RCC 7860 (cell line): Measurements from ENCODE around the gene DACH1.

Experiments
- DNase-seq: peaks from one replicate; pipeline ENCODE4 v3.0.0-alpha.2; 2015; ENCODE audit warnings: low spot score
- FAIRE-seq: peaks from 2 replicates; lab custom pipeline; 2012; peaks lifted over from hg19 to GRCh38; lab: Jason Lieb, UNC

Gene DACH1

DNA sequence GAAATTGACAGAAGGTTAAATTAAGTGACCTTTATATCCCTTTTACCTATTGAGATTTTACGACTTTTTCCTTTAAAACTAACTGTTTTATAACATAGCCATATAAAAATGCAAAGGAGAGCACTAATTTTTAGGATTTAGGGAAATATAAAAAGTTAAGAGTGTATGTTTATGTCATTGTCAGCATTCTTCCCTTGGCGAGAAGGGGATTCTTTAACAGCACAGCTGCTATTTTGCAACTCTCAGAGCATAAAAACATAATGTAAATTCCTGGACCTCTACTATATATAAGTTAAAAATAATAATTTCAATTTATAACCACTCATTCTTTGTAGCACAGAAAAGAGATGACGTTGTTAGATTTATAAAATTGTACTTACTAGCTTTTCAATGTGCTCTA lies 363.2 kb downstream of the DACH1 start:
- FAIRE-seq (no peak), DNase-seq (no peak)

DNA sequence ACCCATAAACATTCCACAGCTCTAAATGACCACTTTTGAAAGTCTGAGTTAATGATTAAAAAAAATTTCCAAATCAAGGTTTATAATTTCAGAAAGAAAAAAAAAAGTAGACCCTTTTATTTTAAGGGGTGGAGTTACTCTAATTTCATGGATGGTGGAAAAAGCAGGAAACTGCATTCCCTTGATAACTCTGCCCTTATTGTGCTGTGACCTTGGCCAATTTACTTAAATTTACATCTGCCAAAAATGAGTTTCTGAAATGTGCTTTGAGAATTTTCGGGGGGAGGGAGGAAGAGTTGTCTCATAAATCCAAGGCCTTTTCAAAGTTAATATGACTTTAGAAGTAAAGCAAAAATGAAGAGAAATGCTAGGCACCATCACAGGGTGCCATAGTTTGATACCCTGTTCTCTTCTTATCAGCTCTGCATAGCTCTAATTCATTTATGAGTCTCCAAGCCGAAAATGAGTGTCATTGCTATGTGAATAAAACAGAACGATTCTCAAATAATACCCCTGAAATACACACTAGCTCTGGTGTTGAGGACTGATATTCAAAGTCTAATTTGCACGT lies 367.0 kb downstream of the DACH1 start:
- DNase-seq (no peak), FAIRE-seq (no peak)

DNA sequence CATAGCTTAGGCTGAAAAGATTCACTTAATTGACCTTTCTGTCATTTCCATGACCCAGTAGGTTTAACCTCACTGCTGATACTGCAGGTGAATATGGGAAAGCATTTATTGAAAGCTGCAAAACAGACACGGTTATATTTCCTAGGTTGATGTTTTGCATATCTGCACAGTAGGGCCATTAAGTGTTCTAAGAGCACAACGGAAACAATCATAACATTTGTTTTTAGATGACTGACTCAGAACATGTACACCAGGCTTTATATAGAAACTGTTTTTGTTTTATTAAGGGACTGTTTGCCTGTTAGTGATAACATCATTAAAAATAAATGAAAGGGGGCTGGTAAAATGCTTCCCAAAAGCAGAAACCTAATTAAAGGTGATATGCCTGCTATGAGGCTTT lies 367.8 kb downstream of the DACH1 start:
- no peak for FAIRE-seq
- DNase-seq: no peak

DNA sequence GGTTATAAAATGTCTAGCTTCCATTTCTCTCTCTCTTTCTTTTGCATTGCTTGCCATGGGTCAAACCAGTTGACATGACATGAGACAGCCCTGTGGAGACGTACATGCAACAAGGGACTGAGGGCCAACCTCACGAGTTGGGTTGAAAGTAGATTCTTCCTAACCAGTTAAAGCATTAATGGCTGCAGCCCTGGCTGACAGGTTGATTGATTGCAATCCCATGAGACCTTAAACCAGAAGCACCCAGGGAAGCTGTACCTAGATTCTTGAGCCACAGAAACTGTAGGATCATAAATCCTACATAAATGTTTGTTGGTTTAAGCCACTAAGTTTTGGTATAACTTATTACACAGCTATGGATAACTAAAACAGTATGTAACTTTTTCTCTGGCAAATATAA lies 373.8 kb downstream of the DACH1 start:
- FAIRE-seq: no peak
- no peak for DNase-seq

DNA sequence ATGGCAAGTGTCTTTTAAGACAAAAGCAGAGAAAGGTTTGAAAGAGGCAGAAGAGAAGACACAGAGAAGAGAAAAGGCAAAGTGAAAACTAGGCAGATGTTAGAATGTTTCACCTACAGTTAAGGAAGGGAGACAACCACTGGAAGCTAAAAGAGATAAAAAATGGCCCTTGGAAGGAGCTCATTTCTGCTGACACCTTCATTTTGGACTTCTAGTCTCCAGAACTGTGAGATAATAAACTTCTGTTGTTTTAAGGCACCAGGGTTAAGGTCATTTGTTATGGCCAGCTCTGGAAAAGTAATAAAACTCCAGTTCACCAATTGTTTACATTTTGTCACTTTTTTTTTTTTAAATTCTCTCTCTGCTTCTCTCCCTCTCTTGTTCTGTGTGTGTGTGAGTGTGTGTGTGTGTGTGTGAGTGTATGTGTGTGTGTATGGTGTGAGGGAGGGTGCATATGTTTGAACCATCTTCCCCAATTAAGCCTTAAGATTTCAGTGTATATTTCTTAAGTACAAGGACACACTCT lies 374.6 kb downstream of the DACH1 start:
- FAIRE-seq (no peak), DNase-seq (no peak)

DNA sequence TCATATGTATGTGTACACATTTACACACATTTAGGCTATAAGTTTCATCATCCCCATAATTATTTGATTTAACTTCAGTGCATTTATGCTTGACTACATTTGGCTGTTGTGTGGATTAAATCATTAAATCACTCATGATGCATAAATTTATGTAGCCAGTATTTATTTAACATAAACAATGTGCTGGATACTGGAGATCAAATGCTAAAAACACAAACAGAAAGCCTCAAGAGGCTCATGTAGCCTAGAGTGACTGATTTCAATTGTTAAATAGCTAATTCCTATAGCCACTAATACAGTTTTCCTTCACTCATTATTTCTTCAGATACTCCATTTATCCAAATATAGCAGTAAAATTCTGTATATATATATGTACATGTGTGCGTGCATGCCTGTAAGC lies 376.0 kb downstream of the DACH1 start:
- no peak for DNase-seq
- FAIRE-seq: no peak

DNA sequence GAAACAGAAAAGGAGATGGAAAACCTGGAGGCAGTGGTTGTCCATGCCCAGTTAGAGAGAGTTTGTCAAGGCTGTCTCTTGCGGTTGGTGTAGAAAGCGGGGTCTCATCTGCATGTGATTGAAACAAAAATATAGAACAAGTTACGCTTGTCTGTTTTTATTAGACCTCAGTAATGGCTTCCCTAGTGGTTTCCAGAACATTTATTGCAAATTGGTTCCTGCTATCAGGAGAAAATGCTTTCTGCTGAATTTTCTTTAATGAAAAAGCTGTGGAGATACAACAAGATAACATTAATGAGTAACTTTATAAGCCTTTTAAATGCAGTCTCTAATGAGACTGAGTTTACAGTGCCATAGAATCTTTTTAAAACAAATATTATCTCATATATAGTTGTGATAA lies 378.0 kb downstream of the DACH1 start:
- FAIRE-seq (no peak), DNase-seq (no peak)

DNA sequence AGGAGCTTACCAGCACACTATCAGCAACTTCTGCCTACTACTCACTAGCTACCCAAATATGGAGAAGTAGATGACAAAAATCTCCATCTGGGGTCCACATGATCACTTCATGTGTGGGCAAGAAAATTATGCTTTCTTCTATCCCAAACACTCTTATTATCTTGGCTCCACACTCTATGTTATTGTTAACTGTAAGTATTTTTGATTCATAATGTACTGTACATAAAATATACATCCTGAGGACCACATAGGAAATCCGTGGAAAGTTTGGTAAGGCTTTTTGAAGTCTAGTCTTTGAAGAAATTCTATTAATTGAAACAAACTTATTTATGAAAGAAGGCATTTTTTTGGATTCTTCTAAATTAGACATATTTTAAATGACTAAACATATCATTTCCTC lies 378.8 kb downstream of the DACH1 start:
- DNase-seq (no peak), FAIRE-seq (no peak)

DNA sequence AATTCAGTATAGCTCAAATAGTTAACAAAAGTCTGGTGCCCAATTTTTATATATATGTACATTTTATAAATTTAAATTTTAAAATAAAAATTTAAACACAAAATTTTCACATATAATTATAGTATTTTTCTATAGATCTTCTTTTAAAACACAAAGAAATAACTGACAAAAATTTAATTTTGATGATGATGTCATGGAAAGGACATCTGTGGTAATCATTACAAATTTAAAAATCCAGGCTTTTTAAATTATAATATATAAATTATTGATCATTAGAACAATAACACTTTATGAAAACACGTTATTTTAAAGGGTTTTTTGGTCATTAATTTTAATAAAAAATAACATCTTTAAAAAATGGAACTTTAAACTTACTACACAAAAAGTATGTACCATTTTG lies 381.1 kb downstream of the DACH1 start:
- DNase-seq (no peak), FAIRE-seq (peak; percentile 4)

DNA sequence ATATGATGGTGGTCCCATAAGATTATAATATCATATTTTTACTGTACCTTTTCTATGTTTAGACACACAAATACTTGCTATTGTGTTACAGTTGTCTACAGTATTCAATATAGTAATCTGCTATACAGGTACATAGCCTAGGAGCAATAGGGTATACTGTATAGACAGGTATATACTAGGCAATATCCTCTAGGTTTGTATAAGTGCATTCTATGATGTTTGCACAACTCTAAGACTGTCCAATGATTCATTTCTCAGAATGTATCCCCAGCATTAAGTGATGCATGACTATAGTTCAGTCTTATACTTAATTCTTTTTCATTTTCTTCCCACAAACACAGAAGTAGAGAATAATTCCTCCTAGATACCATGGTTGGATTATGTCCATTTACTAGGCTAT lies 383.3 kb downstream of the DACH1 start:
- DNase-seq (no peak), FAIRE-seq (no peak)

DNA sequence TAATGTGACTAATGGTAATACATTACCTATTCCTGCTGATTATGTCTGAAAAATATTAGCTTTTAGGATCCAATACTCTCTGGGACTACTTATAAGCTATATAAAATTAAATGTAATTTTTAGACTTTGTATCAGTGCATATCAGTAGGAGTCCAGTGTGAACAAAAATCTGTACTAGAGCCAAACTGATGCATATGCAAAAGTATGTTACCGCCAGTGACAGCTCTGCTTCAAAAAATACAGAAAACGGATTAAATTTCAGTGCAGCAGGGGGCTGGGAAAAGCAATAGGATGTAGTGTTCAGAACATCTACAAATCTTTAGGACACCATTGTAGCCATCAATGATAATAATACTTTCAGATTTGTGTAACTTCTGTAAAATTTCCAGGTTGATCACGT lies 385.5 kb downstream of the DACH1 start:
- DNase-seq (no peak), FAIRE-seq (no peak)

DNA sequence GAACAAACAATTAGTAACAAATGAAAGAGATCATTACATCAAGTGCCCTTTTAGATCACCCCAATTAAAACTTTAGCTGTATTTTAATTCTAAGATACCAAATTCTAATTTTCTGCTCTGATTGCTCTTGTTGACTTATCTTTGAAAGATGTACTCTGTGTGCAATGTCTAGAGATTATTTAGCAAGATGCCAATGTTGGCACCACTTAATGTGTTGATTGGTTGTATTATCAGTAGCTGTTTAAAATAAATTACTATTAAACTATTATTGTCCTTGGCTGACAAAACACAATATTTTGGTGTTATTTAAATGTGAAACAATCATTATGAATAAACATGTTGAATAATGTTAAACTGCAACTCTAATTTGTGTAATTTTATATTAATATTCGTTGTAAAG lies 386.0 kb downstream of the DACH1 start:
- FAIRE-seq (no peak), DNase-seq (no peak)

DNA sequence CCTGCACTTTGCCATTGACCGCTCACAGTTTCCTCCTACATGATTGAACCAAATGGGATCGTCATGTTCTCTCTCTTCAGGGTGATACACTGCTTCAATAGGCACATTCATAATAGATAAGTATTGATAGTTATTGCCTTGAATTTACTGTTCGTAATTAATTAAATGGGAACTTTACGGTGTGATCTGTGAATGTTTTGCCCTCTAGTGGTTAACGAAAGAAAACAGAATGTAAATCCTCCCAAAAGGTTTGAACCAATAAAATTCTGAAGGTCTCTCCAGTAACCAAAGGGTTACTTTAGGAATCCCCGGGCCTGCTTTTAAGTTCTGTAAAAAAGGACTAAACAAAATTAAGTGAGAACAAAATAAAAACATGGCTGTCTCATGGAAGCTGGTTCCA lies 389.3 kb downstream of the DACH1 start:
- no peak for DNase-seq
- FAIRE-seq: no peak

DNA sequence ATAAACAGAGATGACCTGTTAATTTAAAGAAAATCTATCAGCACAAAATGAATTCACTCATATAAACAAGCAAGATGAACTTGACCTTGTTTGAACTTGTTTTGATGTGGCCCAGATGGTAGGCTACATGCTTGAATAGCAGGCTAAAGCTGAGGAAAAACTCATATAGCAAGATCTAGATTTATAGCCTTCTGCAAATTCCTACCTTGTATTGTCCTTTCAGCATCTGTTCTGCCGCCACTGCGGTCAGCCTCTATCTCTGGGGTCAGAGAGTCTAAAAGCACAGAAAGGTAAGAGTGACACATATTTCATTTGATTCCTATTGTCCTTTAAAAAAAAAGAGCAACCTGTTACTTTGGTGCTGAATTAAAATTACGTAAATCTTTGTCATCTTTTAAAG lies 392.1 kb downstream of the DACH1 start:
- DNase-seq: no peak

DNA sequence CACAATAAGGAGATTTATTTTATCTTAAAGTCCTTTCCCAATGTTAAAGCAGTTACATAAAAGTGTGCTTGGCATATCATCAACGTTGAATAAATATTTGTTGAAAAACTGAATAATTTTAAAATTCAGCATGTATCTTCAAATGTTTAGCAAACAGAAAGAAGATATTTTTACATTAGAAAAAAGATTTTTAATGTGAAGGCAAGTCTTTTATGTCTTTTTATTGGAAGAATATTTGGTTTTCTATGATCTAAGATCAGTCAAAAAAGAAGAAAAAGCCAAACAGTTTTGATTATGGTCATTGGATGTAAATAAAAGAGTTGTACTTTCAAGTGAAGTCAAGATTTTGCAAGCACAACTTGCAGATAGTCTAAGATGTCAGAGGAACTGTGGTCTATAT lies 397.4 kb downstream of the DACH1 start:
- FAIRE-seq (no peak), DNase-seq (no peak)

More for the DNA sequence above, 392.1 kb downstream of the DACH1 start:
- no peak for FAIRE-seq

DNA sequence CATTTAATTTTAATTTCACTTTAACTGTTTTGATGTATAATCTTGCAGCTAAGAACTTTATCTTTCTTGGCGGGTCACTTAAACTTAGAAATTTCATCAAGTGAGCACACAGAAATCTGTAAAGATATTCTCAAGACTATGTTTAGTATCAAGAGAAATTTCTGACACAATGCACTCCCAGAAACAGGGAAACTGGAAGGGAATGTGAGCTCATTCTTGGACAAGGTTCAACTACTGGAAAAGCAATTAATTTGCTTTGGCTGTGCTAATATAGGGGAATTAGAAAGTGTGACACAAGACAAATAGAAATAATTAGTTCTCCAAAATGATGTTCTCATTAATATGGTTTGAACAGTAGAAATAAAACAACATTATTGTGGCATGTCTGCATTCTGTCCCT lies 402.3 kb downstream of the DACH1 start:
- FAIRE-seq (no peak), DNase-seq (no peak)

DNA sequence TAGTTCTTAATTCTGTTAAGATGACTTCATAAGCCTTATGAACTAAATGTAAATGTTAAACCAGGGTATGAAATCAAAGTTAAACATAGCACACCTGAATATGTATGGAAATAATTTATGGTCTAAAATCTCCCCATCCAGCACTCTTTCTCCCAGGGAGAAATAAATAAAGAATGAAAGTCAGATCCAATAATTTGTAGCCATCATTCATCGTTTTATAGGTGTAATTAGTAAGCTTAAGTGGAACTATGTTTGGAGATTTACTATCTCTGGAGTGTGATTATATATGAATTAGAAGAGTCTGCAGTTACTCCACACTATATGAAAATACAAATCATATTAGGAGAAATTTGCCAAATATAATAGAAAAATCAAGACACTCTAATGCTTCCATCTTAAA lies 405.1 kb downstream of the DACH1 start:
- FAIRE-seq (no peak), DNase-seq (no peak)

DNA sequence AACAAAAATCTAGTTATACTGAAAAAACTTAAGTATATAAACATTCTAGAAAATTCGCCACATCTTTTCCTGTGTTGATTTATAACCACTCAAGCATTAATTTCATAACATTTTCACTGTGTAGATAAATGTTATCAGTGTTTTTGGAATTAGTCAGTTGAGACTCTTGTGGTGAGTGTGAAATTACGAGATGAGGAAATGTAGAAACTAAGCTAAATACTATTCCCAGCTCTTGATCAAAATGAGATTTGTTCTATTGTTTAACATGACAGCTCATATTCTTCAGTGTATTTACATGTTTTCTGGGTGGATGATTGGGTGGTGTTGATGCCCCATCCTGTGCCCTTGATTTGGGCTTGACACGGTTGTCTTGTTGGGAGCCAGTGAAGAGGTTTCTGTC lies 406.8 kb downstream of the DACH1 start:
- FAIRE-seq: no peak
- DNase-seq: no peak

DNA sequence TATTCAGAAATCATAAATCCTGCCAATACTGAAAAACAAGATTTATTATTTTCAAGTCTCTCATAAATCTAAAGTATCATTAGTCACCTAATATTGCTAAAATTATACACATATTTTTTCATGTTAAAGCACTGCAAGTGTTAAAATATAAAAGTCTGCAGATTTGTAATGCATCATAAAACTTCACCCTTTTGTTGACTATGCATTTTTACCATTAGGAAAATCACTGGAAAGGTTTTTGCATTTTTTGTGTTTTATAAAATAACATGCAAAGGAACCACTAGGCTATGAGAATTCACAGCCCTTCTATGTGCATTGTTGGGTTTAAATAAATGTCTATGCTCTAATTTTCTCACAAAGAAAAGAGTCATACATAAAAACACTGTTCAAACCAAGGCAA lies 407.3 kb downstream of the DACH1 start:
- FAIRE-seq (no peak), DNase-seq (no peak)

DNA sequence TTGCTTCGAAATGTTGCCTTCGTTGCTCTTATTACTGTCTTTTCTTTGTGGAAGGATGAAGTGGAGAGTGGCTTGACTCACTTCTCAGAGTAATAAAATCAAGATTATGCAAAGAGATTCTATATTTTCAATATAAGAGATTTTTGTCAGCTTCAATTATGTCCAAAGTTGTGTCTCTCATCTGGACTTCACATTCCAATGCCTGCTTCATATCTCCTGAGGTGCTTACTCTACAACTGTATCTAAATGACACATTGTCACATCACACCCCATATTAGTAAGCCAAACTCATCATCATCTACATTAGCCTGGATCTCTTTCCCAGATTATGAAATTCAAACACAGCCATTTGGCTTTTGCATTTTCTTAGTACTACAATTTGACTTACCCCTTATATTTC lies 409.4 kb downstream of the DACH1 start:
- no peak for FAIRE-seq

DNA sequence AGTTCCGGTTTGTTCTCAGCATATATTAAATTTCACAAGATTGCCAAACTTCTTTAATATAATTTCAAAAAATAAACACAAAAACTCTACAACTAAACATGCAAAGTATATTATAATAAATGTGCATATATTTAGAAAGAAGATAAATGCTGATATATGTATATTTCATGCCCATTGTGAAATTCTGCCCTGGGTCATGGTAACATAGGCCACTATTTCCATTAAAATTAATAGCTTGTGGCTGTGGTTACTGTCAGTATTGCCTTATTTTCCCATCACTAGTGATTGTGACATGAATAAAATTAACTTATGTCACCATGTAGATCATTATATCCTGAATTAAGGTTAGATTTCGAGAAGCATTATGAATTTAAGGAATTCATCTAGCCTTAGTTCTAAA lies 410.9 kb downstream of the DACH1 start:
- DNase-seq (no peak), FAIRE-seq (no peak)

More for the DNA sequence above, 409.4 kb downstream of the DACH1 start:
- DNase-seq: no peak

DNA sequence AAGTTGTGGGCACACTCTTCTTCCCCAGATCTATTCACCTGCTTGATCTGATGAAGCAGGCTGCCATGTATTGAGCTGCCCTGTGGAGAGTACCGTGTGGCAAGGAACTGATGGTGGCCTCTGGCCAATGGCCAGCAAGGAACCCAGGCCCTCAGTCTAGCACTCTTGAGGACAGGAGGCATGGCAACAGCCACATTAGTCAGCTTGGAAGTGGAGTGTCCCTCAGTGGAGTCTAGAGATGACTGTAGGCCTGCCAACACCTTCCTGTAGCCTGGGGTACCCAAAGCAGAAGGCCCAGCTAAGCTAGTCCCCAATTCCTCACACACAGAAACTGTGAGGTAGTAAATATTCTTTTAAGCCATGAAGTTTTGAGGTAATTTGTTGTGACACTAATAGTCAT lies 412.5 kb downstream of the DACH1 start:
- FAIRE-seq: no peak
- no peak for DNase-seq

DNA sequence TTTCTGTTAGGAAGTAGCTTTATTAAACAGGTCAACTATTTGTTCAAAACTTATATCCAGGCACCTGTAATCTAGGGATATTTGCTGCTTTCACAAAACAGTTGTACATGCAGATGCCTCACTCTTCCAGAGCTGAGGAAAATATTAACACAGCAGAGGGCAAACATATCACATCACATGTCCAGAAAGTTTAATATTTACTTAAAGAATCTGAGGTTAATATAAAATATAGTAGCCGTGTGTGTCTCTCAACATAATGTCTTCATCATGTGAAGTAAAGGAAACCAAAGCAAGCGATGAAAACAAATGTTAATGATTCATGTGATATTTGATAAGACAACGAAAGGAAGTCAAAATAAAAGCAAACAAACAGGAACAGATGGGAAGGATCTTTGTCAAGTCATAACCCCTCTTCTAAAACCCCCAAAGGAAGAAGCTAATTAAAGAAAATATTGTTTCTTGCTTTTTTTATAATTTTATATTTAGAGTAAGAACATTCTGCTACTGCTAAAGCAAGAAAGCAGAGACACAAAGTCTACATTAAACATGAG lies 418.8 kb downstream of the DACH1 start:
- DNase-seq (no peak), FAIRE-seq (no peak)
